Keratinocyte (primary cell): ENCODE measurements around the gene TAF1D. TPM values are rescaled to one million over a fixed set of nuclear protein-coding genes. Genes with fewer than 3 reads are reported as not detected.

Experiments used
- DNase-seq: peaks from one replicate; pipeline ENCODE4 v3.0.0-alpha.2; 2011; ENCODE audit warnings: low read depth, missing footprints, low spot score
- FAIRE-seq: peaks from 2 replicates; lab custom pipeline; 2011; peaks lifted over from hg19 to GRCh38; lab: Jason Lieb, UNC
- H2AFZ ChIP-seq: 2 replicates; pipeline ENCODE4 v1.6.0; 2012; ENCODE audit warnings: low read length, control low read depth, inconsistent platforms; ENCODE audit not compliant: control insufficient read depth
- H3K27ac ChIP-seq: 2 replicates; pipeline ENCODE4 v1.5.1; 2011; ENCODE audit warnings: low read length; ENCODE audit not compliant: control insufficient read depth, insufficient read depth
- H3K27me3 ChIP-seq: 3 replicates; pipeline ENCODE4 v1.6.0; 2011; ENCODE audit warnings: low read length; ENCODE audit not compliant: control insufficient read depth, insufficient read depth; ENCODE audit errors: extremely low read depth
- H3K36me3 ChIP-seq, 2 experiments: 2 replicates in 1 of 2; 3 replicates in 1 of 2; pipeline ENCODE4 v1.5.1; 2011; ENCODE audit warnings: low read length in 2 of 2, mild to moderate bottlenecking in 1 of 2; ENCODE audit not compliant: control insufficient read depth in 2 of 2, insufficient read depth in 2 of 2; ENCODE audit errors: extremely low read depth in 1 of 2
- H3K4me1 ChIP-seq: 3 replicates; pipeline ENCODE4 v1.5.1; 2011; ENCODE audit warnings: low read length; ENCODE audit not compliant: control insufficient read depth, insufficient read depth; ENCODE audit errors: extremely low read depth
- H3K4me2 ChIP-seq: 3 replicates; pipeline ENCODE4 v1.6.0; 2011; ENCODE audit warnings: low read depth, low read length; ENCODE audit not compliant: control insufficient read depth, insufficient read depth; ENCODE audit errors: extremely low read depth
- H3K4me3 ChIP-seq, 3 experiments: fragments of 200-600 bp in 1 of 3; sonication (generic) in 1 of 3; 2 replicates in 2 of 3; 3 replicates in 1 of 3; pipeline ENCODE4 v1.5.1; 2011 to 2016; ENCODE audit warnings: low read length in 3 of 3, mild to moderate bottlenecking in 3 of 3, control low read depth in 2 of 3, inconsistent platforms in 1 of 3, low read depth in 1 of 3, mixed read lengths in 1 of 3, mixed run types in 1 of 3, moderate library complexity in 1 of 3; ENCODE audit not compliant: control insufficient read depth in 2 of 3, insufficient read depth in 2 of 3; ENCODE audit errors: extremely low read depth in 1 of 3
- H3K79me2 ChIP-seq: 2 replicates; pipeline ENCODE4 v1.6.0; 2012; ENCODE audit warnings: low read length; ENCODE audit not compliant: control insufficient read depth, insufficient read depth
- H3K9ac ChIP-seq: 3 replicates; pipeline ENCODE4 v1.6.0; 2011; ENCODE audit warnings: low read length; ENCODE audit not compliant: control insufficient read depth, insufficient read depth; ENCODE audit errors: extremely low read depth
- H3K9me1 ChIP-seq: 3 replicates; pipeline ENCODE4 v1.6.0; 2011; ENCODE audit warnings: low read length; ENCODE audit not compliant: control insufficient read depth, insufficient read depth; ENCODE audit errors: extremely low read depth
- H3K9me3 ChIP-seq: 2 replicates; pipeline ENCODE4 v1.5.1; 2012; ENCODE audit warnings: low read depth, low read length; ENCODE audit not compliant: control insufficient read depth
- H4K20me1 ChIP-seq: 3 replicates; pipeline ENCODE4 v1.6.0; 2011; ENCODE audit warnings: low read length; ENCODE audit not compliant: control insufficient read depth, insufficient read depth; ENCODE audit errors: extremely low read depth
- EZH2 ChIP-seq: IDR thresholded peaks from one replicate; pipeline ENCODE4 v1.6.1; 2012; ENCODE audit warnings: inconsistent platforms, mild to moderate bottlenecking, low read length, moderate library complexity
- dilution Hi-C: fragments of 300-500 bp; cut with MboI; formaldehyde crosslinking; loops from one replicate; pipeline ENCODE4 v1.7.0; 2020; ENCODE audit warnings: low sequenced_read_pairs; ENCODE audit not compliant: extremely low pct_ligation_motif_present
- polyA plus RNA-seq, 5 experiments: library from polyadenylated mRNA; depleted of rRNA in 3 of 5; stranded (reverse) in 3 of 5; stranded (forward) in 1 of 5; unstranded in 1 of 5; fragments of >200 nt; gene quantifications; 1 replicate in 1 of 5; 2 replicates in 3 of 5; 3 replicates in 1 of 5; pipeline versions ENCODE4 v1.2.1 to v1.2.3, GENCODE V29; 2011 to 2012; ENCODE audit warnings: missing spikeins in 2 of 5, low read depth in 1 of 5, low replicate concordance in 1 of 5
- small RNA-seq, 3 experiments: library from RNA; depleted of rRNA; stranded (forward); fragments of <200 nt; gene quantifications; one replicate each; pipeline ENCODE3, GENCODE V24; 2012; ENCODE audit warnings: low read depth in 3 of 3, low replicate concordance in 1 of 3; ENCODE audit not compliant: insufficient read length in 3 of 3
- TF ChIP-seq, protein P1 (sequence below), 3 experiments: IDR thresholded peaks in 1 of 3; conservative IDR thresholded peaks in 1 of 3; optimal IDR thresholded peaks in 1 of 3; 2 replicates in 2 of 3; 3 replicates in 1 of 3; pipeline versions ENCODE3 to v1.5.1; 2011; ENCODE audit warnings: low read length in 3 of 3, mild to moderate bottlenecking in 3 of 3, moderate library complexity in 2 of 3, control low read depth in 1 of 3, inconsistent platforms in 1 of 3; ENCODE audit not compliant: insufficient read depth in 2 of 3; ENCODE audit errors: extremely low read depth in 1 of 3

Gene TAF1D
- polyA plus RNA-seq, 1 donor (not counting 4 experiments of a cell fraction or from before 2014, with no cell fraction given): 224 TPM

DNA sequence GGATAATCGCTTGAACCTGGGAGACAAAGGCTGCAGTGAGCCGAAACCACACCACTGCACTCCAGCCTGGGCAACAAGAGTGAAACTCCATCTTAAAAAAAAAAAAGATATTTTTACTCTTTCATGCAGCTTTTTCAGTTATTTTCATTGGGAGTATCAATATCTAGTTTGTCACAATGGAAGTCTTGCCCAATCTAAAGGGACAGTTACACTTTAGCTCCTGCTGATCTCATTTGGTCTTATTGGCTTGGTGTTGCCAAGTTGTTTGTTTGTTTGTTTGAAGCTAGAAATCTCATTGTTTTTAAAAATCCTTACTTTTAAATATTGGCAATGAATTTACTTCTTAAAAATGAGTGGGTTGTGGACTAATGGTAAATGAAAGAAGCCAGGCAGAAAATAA lies 55.1 kb downstream of the TAF1D start:
- H3K9ac ChIP-seq: no peak overlapping the region
- TF ChIP-seq, protein P1, sequence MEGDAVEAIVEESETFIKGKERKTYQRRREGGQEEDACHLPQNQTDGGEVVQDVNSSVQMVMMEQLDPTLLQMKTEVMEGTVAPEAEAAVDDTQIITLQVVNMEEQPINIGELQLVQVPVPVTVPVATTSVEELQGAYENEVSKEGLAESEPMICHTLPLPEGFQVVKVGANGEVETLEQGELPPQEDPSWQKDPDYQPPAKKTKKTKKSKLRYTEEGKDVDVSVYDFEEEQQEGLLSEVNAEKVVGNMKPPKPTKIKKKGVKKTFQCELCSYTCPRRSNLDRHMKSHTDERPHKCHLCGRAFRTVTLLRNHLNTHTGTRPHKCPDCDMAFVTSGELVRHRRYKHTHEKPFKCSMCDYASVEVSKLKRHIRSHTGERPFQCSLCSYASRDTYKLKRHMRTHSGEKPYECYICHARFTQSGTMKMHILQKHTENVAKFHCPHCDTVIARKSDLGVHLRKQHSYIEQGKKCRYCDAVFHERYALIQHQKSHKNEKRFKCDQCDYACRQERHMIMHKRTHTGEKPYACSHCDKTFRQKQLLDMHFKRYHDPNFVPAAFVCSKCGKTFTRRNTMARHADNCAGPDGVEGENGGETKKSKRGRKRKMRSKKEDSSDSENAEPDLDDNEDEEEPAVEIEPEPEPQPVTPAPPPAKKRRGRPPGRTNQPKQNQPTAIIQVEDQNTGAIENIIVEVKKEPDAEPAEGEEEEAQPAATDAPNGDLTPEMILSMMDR (optimal IDR thresholded peaks at IDR 0.05 in 1 of 3, IDR thresholded peaks at IDR 0.05 in 1 of 3, conservative IDR thresholded peaks at IDR 0.05 in 1 of 3; ENCODE audit: extremely low read depth in 1 of 3, insufficient read depth in 2 of 3, low read length in 3 of 3): no peak
- no peak for TF ChIP-seq EZH2
- no peaks in the 10 kb centered on the region for H3K9me3 ChIP-seq
- no peaks in the 10 kb centered on the region for H3K79me2 ChIP-seq
- H3K9me1 ChIP-seq: no peaks in the 10 kb centered on the region
- no peaks in the 10 kb centered on the region for H3K27me3 ChIP-seq
- no peaks in the 10 kb centered on the region for H3K4me1 ChIP-seq
- H2AFZ ChIP-seq: no peak overlapping the region
- no peak overlapping the region for H3K4me3 ChIP-seq
- no peak overlapping the region for H3K27ac ChIP-seq
- no peaks in the 10 kb centered on the region for H4K20me1 ChIP-seq
- H3K4me2 ChIP-seq: no peak overlapping the region
- H3K36me3 ChIP-seq: peaks cover 17 to 22% of the 10 kb centered on the region in 2 experiments
- dilution Hi-C loops: no loop called here
- DNase-seq: no peak
- no peak for FAIRE-seq

Small RNA genes lying within 50 kb of the gene (small RNA-seq; reads per million reads assigned to genes)
- gene RF00019 (0 reads per million in 3 experiments), gene RF00493 (0.33 to 1.8 (median 0.67) reads per million in 3 experiments), gene SCARNA9 (0 to 0.25 (median 0.07) reads per million in 3 experiments), gene SNORA1 (0 reads per million in 3 experiments), gene SNORA18 (0 reads per million in 3 experiments), gene SNORA25 (0 reads per million in 3 experiments), gene SNORA32 (0 reads per million in 3 experiments), gene SNORA40 (0 reads per million in 3 experiments), gene SNORA8 (0 reads per million in 3 experiments), gene SNORD5 (0 reads per million in 3 experiments), gene SNORD6 (549 to 24,393 (median 5,442) reads per million in 3 experiments)

Other genes starting within 250 kb of the TAF1D start
- 1.5 to 3.8 TPM (median 1.9 TPM) in 3 replicates for gene SMCO4, start 198.1 kb downstream of the TAF1D start, polyA plus RNA-seq
- 5.5 to 9.0 TPM (median 8.7 TPM) in 3 replicates for gene CEP295, start 79.8 kb downstream of the TAF1D start, polyA plus RNA-seq
- 5.6 to 11.9 TPM (median 7.9 TPM) in 3 replicates for gene C11orf54, start 177 bp upstream of the TAF1D start, polyA plus RNA-seq
- 20.9 to 25.1 TPM (median 23.5 TPM) in 3 replicates for gene MED17, start 42.8 kb upstream of the TAF1D start, polyA plus RNA-seq
- gene VSTM5, start 109.1 kb upstream of the TAF1D start, polyA plus RNA-seq: 0.13 to 0.16 TPM (median 0.15 TPM) in 3 replicates